Cardiac fibroblast (primary cell): ENCODE results near the gene RXRB.

Experiments
- DNase-seq, 2 donors: peaks; one replicate each; pipeline versions ENCODE4 v3.0.0 to v3.0.0-alpha.2; 2010; ENCODE audit warnings: low read depth in 2 of 2
- H3K4me3 ChIP-seq, 2 donors: replicated peaks in 1 of 2; 1 replicate in 1 of 2; 2 replicates in 1 of 2; pipeline ENCODE4 v1.5.1; 2011; ENCODE audit warnings: low read depth in 2 of 2, low read length in 2 of 2, mild to moderate bottlenecking in 2 of 2, moderate library complexity in 1 of 2
- CTCF ChIP-seq: IDR thresholded peaks from one replicate; pipeline ENCODE4 v1.5.1; 2011; ENCODE audit warnings: low read depth, mild to moderate bottlenecking, low read length, inconsistent platforms

Gene RXRB

DNA sequence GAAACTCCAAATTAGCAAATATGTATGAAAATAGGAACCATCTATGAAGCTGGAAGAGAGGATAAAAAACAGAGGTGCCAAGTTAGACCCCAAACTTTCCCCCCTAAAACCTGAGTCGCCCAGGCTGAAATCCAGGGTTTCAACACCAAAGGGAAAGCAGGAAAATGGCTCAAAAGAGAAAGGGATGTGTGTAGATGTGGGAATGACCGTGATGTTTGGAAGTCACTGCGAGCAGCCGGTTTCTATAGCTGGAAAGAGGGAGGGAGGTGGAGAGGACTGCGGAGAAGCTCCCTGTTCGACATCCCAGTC, 12.3 kb upstream of the RXRB start:
- no peak for TF ChIP-seq CTCF
- peak overlapping the region; percentile 59 to 63 for H3K4me3 ChIP-seq
- DNase-seq: peak in 1 of 2 donors; percentile 14

GRCh38 chr6:33211666-33212422, 11.4 kb upstream of the RXRB start:
- no peak for DNase-seq
- TF ChIP-seq CTCF: no peak

GRCh38 chr6:33211136-33211535, 10.7 kb upstream of the RXRB start:
- H3K4me3 ChIP-seq: no peak overlapping the region
- no peak for TF ChIP-seq CTCF
- no peak for DNase-seq

More at GRCh38 chr6:33211666-33212422, 11.4 kb upstream of the RXRB start:
- no peak overlapping the region for H3K4me3 ChIP-seq

DNA sequence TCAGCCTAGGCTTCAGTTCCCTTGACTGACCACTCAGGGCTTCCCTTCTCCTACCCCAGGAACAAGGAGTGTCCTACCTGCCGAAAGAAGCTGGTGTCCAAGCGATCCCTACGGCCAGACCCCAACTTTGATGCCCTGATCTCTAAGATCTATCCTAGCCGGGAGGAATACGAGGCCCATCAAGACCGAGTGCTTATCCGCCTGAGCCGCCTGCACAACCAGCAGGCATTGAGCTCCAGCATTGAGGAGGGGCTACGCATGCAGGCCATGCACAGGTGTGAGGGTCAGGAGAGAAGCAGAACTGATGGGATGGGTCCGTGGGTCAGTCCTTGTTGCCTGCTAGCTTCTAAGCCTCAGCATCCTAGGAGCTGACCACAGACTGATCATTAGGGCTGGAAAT, 9.4 kb upstream of the RXRB start:
- no peak overlapping the region for H3K4me3 ChIP-seq
- no peak for DNase-seq

DNA sequence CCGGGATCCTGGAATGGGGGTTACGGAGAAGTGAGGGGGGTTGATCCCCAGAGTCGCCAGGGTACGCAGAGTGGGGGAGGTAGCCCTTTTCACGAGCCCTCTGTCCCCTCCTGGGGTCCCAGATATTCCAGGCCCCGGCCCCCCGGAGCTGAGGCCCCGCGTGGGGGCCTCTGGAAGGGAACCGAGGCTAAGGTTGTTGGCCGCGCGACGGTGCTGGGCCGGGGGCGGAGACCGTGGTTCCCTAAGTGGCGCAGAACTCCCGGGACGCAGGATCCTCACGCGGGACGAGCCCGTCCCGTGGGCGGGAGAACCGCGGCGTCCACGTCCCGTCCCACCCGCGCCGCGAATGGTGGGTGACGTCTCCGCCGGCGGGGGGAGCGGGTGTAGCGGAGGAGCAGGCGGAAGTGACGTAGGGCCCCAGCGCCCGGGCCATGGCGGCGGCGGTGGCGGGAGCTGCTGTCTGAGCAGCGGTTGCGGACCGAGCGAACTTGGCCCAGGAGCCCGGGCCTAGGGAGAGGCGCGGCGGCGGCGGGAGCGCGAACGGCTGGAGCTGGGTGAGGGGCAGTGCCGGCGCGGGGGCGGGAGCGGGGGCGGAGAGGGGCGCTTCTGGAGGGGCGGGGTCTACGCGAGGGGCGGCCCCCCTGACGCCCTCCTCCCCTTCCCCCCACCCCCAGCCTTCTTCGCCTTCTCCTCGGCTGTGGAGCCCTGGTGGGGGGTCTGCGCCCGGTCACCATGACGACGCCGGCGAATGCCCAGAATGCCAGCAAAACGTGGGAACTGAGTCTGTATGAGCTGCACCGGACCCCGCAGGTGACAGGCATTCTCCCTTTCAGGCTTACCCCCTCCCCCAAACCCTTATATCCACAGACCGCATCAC, 7.9 kb upstream of the RXRB start, which contains the start of gene RING1:
TSS of gene RING1 (plus strand) at position 410 of the 877 bp plus-strand sequence. CDS start at position 733, 323 bp downstream.
- DNase-seq: peak; percentile 67 to 82
- TF ChIP-seq CTCF: no peak
- H3K4me3 ChIP-seq: peak within 1 kb of the TSS; percentile 83 to 89

More for the DNA sequence above, 9.4 kb upstream of the RXRB start:
- TF ChIP-seq CTCF: no peak

- peak; percentile 46 to 61 for DNase-seq
- H3K4me3 ChIP-seq: peak overlapping the region; percentile 83 to 89
- TF ChIP-seq CTCF: no peak
These were observed 7.2 kb upstream of the RXRB start for GRCh38 chr6:33207552-33208090.
